HepG2 (cell line): ENCODE measurements around the gene SIRPB2.

Experiments
- CHD2 ChIP-seq: IDR thresholded peaks from 2 replicates; pipeline ENCODE4 v1.6.1; 2011; ENCODE audit warnings: low read depth, low read length, improper control_type of control experiment
- CTCF ChIP-seq: sonication (generic); formaldehyde crosslinking; IDR thresholded peaks from 2 replicates; pipeline ENCODE4 v1.5.0; 2020; ENCODE audit warnings: mild to moderate bottlenecking, missing genetic modification reagents, moderate library complexity
- HDAC1 ChIP-seq: sonication (generic); formaldehyde crosslinking; IDR thresholded peaks from 2 replicates; pipeline ENCODE4 v1.5.1; 2020; ENCODE audit warnings: mild to moderate bottlenecking, missing genetic modification reagents
- HNRNPH1 ChIP-seq: fragments of 200-400 bp; formaldehyde crosslinking; optimal IDR thresholded peaks from 2 replicates; pipeline ENCODE3; 2017; ENCODE audit warnings: mild to moderate bottlenecking, low read depth, low read length
- MTA3 ChIP-seq: sonication (generic); formaldehyde crosslinking; IDR thresholded peaks from 2 replicates; pipeline ENCODE4 v1.4.0; 2020; ENCODE audit warnings: missing genetic modification reagents
- NFIC ChIP-seq: IDR thresholded peaks from 2 replicates; pipeline ENCODE4 v1.6.1; 2012; ENCODE audit warnings: mild to moderate bottlenecking, low read length, inconsistent platforms
- ONECUT2 ChIP-seq: sonication (generic); formaldehyde crosslinking; IDR thresholded peaks from 2 replicates; pipeline ENCODE4 v1.4.0; 2020; ENCODE audit warnings: missing genetic modification reagents
- POLR2A ChIP-seq, 2 experiments: IDR thresholded peaks; 2 replicates each; pipeline ENCODE4 v1.6.1; 2011; ENCODE audit warnings: low read depth in 2 of 2, low read length in 2 of 2, mild to moderate bottlenecking in 1 of 2, moderate library complexity in 1 of 2; ENCODE audit not compliant: insufficient read depth in 1 of 2
- POLR2AphosphoS5 ChIP-seq: IDR thresholded peaks from 2 replicates; pipeline ENCODE4 v1.6.1; 2012; ENCODE audit warnings: low read depth, low read length
- RXRA ChIP-seq: sonication (generic); formaldehyde crosslinking; IDR thresholded peaks from 2 replicates; pipeline ENCODE4 v1.5.1; 2020; ENCODE audit warnings: missing genetic modification reagents
- TRIM24 ChIP-seq: sonication (generic); formaldehyde crosslinking; IDR thresholded peaks from 2 replicates; pipeline ENCODE4 v1.8.0; 2022; ENCODE audit warnings: mild to moderate bottlenecking, missing genetic modification reagents
- USF2 ChIP-seq, 2 experiments: sonication (generic) in 1 of 2; formaldehyde crosslinking in 1 of 2; IDR thresholded peaks; 2 replicates each; pipeline versions ENCODE4 v1.5.1 to v1.6.1; 2011 to 2020; ENCODE audit warnings: borderline replicate concordance in 1 of 2, low read depth in 1 of 2, low read length in 1 of 2, mild to moderate bottlenecking in 1 of 2, missing genetic modification reagents in 1 of 2, moderate library complexity in 1 of 2
- ZNF574 ChIP-seq: sonication (generic); formaldehyde crosslinking; IDR thresholded peaks from 2 replicates; pipeline ENCODE4 v1.4.0; 2020; ENCODE audit warnings: missing genetic modification reagents
- ZSCAN5A ChIP-seq: sonication (generic); formaldehyde crosslinking; IDR thresholded peaks from 2 replicates; pipeline ENCODE4 v1.8.0; 2022; ENCODE audit warnings: mild to moderate bottlenecking, missing genetic modification reagents, borderline replicate concordance

GRCh38 chr20:1462834-1463233 lies 28.4 kb downstream of the SIRPB2 start:
- no peak for TF ChIP-seq MTA3 (CRISPR knock-in tag)
- no peak for TF ChIP-seq POLR2A (IDR thresholded peaks at IDR 0.05; ENCODE audit: insufficient read depth in 1 of 2, low read depth in 2 of 2, low read length in 2 of 2)
- no peak for TF ChIP-seq POLR2AphosphoS5
- no peak for TF ChIP-seq NFIC
- no peak for TF ChIP-seq HNRNPH1
- no peak for TF ChIP-seq CTCF (CRISPR knock-in tag)
- no peak for TF ChIP-seq ONECUT2 (CRISPR knock-in tag)
- no peak for TF ChIP-seq ZNF574 (CRISPR knock-in tag)
- no peak for TF ChIP-seq ZSCAN5A (CRISPR knock-in tag)
- TF ChIP-seq USF2 (IDR thresholded peaks at IDR 0.05; ENCODE audit: low read depth, low read length): no peak
- TF ChIP-seq USF2 (CRISPR knock-in tag; IDR thresholded peaks at IDR 0.05; ENCODE audit: borderline replicate concordance): no peak
- no peak for TF ChIP-seq RXRA (CRISPR knock-in tag)
- TF ChIP-seq CHD2: no peak
- TF ChIP-seq TRIM24 (CRISPR knock-in tag): no peak
- TF ChIP-seq HDAC1 (CRISPR knock-in tag): no peak
